Peyer's patch (tissue), 4 donors: ENCODE data around the gene AMBP.

Source experiments
- CTCF ChIP-seq, 6 experiments: fragments of 450-650 bp in 4 of 6; fragments of 200-600 bp in 2 of 6; sonication (generic) in 1 of 6; IDR thresholded peaks; one replicate each; pipeline ENCODE4 v1.5.1; 2017 to 2019; ENCODE audit warnings: antibody characterized with exemption in 6 of 6, mild to moderate bottlenecking in 3 of 6, moderate library complexity in 1 of 6
- POLR2A ChIP-seq, 2 donors: fragments of 450-650 bp; IDR thresholded peaks; one replicate each; pipeline ENCODE4 v1.5.1; 2017; ENCODE audit warnings: antibody characterized with exemption in 2 of 2, mild to moderate bottlenecking in 2 of 2, moderate library complexity in 2 of 2

- no peak for TF ChIP-seq POLR2A (IDR thresholded peaks at IDR 0.05)
- TF ChIP-seq CTCF (IDR thresholded peaks at IDR 0.05): no peak
Observed at GRCh38 chr9:114015607-114016006, 62.5 kb downstream of the AMBP start.
